Right renal cortex interstitium (tissue), 3 donors: ENCODE results near the gene CFAP43. TPM values are rescaled to one million over a fixed set of nuclear protein-coding genes. Genes with fewer than 3 reads are reported as not detected.
"Not testable (repeated sequence)": the region's sequence is repeated elsewhere in the genome, so short reads cannot be mapped to it uniquely, and the experiment has no call there.

ENCODE experiments used
- DNase-seq, 3 donors: peaks; one replicate each; pipeline ENCODE4 v3.0.0-alpha.2; 2013; ENCODE audit warnings: low read depth in 3 of 3, low spot score in 2 of 3
- polyA plus RNA-seq, 3 donors: library from polyadenylated mRNA; unstranded; fragments of 120-200 nt; gene quantifications; one replicate each; pipeline ENCODE4 v1.2.1, GENCODE V29; 2013; ENCODE audit not compliant: insufficient read length in 3 of 3

Gene CFAP43
- polyA plus RNA-seq, 3 donors, result 14.6 to 17.5 (median 14.8) TPM

GRCh38 chr10:104259456-104259855, 27.3 kb upstream of the CFAP43 start:
- no peak for DNase-seq

- no peak for DNase-seq
These were observed 26.0 kb upstream of the CFAP43 start for GRCh38 chr10:104258209-104258608.

GRCh38 chr10:104257235-104257634, 25.1 kb upstream of the CFAP43 start:
- no peak for DNase-seq

GRCh38 chr10:104256335-104256961, 24.3 kb upstream of the CFAP43 start:
- DNase-seq, result no peak

- DNase-seq, result no peak
These were observed 23.3 kb upstream of the CFAP43 start for GRCh38 chr10:104255311-104255981.

- no peak for DNase-seq
These were observed 22.5 kb upstream of the CFAP43 start, which contains the start of gene GSTO1 for GRCh38 chr10:104254493-104255310. TSS of gene GSTO1 (plus strand) at chr10:104254892. CDS start at chr10:104254929, 37 bp downstream.

GRCh38 chr10:104253606-104254410, 21.6 kb upstream of the CFAP43 start:
- no peak for DNase-seq

GRCh38 chr10:104253106-104253505, 20.9 kb upstream of the CFAP43 start:
- DNase-seq, result no peak

- DNase-seq, result no peak
These were observed 20.2 kb upstream of the CFAP43 start for GRCh38 chr10:104252368-104252767.

- no peak for DNase-seq
These were observed 19.3 kb upstream of the CFAP43 start for GRCh38 chr10:104251443-104251842.

- DNase-seq, result no peak
These were observed 18.2 kb upstream of the CFAP43 start for GRCh38 chr10:104250371-104250770.

GRCh38 chr10:104248931-104249330, 16.8 kb upstream of the CFAP43 start:
- not testable (repeated sequence) for DNase-seq

GRCh38 chr10:104247513-104248146, 15.5 kb upstream of the CFAP43 start:
- DNase-seq, result no peak

GRCh38 chr10:104246976-104247375, 14.8 kb upstream of the CFAP43 start:
- no peak for DNase-seq

GRCh38 chr10:104245066-104245632, 13.0 kb upstream of the CFAP43 start:
- DNase-seq, result no peak

GRCh38 chr10:104243512-104243911, 11.3 kb upstream of the CFAP43 start:
- DNase-seq, result no peak

GRCh38 chr10:104243009-104243408, 10.8 kb upstream of the CFAP43 start:
- not testable (repeated sequence) for DNase-seq

GRCh38 chr10:104242545-104242944, 10.4 kb upstream of the CFAP43 start:
- no peak for DNase-seq

GRCh38 chr10:104240078-104240477, 7.9 kb upstream of the CFAP43 start:
- DNase-seq, result no peak

- no peak for DNase-seq
These were observed 3.6 kb upstream of the CFAP43 start for GRCh38 chr10:104235801-104236200.
